HG03432 (cell line): ENCODE data around the gene PLA1A.
"Not testable (repeated sequence)": the region's sequence is repeated elsewhere in the genome, so short reads cannot be mapped to it uniquely, and the experiment has no call there.

Experiments
- ATAC-seq: cut with Tn5 transposase; IDR thresholded peaks from one replicate; pipeline ENCODE4 v1.9.1; 2021; ENCODE audit warnings: mild to moderate bottlenecking, moderate library complexity; ENCODE audit not compliant: unreplicated experiment

Gene PLA1A

DNA sequence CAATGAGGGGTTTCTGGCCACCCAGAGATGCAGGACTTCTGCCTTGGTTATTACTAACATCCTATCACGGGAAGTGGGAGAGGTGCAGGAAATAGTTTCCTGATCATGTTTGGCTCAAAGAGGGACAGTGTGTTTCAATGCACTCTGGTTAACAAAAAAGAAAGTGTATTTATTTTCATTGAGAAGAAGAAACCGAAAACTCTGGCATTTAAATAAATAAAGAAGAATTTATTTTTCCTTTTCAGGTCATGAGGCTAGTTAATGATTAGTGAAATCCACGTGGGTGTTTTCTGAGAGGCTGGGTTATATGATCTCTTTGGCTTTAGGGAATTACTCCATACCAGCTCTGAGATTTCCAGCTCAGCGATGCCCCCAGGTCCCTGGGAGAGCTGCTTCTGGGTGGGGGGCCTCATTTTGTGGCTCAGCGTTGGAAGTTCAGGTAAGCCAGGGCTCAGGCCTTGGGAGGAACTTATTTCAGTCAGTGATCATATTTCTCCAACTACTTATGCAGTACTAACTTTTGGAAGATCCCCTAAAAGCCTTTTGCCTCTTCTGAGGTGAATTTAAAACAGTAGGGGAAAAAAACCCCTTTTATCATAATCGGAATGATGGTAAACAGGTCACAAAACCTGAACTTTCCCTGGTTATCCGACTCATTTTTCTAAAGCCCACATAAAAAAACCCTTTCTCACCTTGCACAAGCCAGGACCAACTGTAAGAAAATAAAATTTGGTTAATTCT is at the start of gene PLA1A:
TSS of gene PLA1A (plus strand) at position 338 of the 741 bp plus-strand sequence. CDS start at position 367, 29 bp downstream.
- no peak for ATAC-seq

DNA sequence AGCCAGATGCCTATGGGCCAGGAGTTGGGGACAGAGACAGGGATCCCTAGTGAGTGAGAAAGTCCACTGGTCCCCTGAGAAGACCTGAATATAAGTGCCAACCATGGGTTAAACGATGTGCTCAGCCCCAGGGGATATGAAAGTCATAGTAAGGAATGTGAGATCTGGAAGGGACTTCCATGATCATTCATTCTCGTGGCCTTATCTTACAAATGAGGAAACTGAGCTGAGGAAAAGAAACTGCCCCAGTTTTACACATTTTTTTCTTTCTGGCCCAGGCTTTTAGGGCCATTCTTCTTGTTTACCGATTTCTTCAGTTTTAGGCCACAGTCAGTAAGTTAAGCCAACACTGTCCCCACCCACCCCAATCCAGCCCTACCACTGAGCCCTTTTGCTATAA is 49.3 kb upstream of the PLA1A start:
- no peak for ATAC-seq

DNA sequence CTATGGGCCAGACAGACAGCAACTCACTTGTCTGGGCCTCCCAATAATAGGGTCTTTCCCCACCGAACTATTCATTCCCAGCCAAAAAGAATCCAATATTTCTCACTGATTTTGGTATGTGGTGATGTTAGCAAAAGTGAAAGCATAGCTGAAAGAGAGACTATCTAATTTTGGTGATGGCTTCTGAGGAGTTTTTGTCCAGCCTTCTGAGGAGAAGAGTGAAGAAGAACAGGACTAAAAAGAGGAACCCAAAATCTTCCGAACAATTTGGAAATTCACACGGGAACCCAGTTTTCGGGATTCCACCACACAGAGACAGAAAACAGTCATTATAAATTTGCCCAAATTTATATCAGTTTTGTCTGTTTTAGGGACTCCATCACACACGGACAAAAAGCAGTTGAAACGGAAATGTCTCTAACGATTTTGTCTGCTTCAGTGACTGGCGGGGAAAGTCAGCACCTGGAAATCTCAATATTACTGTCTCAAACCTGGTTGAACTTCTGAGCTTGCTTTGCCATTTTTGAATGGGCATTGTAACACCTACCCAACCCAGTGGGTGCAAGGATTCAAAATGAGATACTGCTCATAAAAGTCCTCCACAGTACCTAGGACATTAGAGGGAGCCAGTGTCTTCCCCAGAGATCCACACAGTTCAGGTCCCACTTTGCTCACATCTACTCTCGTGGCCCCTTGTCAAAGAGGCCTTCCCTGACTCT is 47.3 kb upstream of the PLA1A start:
- ATAC-seq, result peak; percentile 40

DNA sequence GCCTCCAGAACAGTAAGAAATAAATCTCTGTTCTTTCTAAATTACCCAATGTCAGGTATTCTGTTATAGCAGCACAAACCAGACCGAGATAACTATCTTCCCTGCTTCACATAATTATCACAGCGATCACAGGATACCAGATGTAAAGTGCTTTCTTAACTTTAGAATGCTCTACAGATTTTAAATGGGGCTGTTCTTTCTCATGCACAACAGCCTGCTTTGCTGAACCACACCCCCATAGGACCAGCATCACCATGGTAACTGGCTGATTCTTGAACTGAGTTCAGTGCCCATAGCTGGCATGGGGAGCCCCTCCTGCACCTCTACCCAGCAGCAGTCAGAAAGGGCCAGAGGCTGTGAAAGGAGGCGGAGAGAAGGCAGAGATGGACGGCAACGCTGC is 46.1 kb upstream of the PLA1A start:
- no peak for ATAC-seq

- not testable (repeated sequence) for ATAC-seq
Measured at GRCh38 chr3:119552928-119553327, 44.8 kb upstream of the PLA1A start.

DNA sequence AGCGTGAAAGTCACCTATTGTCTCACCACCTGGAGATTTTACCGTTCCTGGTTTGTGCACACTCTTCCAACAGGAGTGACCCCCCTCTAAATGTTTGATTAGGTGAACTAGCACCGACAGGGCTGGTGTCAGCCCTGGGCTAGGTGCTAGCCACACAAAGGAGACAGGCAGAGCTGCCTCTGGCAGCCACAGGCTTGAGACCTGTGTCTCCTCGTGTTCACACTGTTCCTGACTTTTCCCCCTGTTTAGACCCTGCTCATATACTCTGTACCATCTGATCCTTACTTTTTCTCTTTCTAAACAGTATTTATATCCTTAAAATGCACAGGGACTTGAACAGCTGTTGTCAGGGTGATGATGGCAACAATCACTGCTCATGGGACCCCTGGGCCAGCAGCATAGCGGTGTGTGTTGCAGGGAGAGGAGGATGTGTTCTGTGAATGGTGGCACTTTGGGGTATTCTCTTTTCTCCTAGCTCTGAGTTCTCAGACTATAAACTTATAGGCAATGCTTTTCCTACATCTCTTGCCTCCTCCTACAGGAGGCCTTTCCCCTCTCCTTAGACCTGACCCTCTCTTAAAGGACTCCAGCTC is 43.8 kb upstream of the PLA1A start:
- ATAC-seq, result no peak

- ATAC-seq, result no peak
Measured at GRCh38 chr3:119555309-119555735, 42.4 kb upstream of the PLA1A start.

DNA sequence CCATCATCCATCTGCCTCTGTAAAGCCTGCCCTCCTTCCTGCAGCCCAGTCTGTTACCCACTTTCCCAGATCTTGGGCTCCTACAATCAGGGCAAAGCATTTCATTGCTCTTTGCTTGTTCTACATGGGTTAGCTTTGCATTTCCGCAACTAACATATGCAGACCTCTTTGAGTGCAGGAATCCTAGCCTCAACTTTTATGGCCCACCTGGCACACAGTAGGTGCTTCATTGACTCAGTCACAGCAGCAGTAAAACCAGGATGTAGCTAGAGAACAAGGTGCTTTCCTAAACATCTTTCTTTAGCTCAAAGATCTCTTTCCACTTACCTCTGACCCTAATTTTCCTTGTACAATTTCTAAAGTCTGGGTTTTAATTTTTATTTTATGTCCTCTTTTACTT is 41.8 kb upstream of the PLA1A start:
- no peak for ATAC-seq

- no peak for ATAC-seq
Measured at GRCh38 chr3:119557192-119557876, 40.4 kb upstream of the PLA1A start.

DNA sequence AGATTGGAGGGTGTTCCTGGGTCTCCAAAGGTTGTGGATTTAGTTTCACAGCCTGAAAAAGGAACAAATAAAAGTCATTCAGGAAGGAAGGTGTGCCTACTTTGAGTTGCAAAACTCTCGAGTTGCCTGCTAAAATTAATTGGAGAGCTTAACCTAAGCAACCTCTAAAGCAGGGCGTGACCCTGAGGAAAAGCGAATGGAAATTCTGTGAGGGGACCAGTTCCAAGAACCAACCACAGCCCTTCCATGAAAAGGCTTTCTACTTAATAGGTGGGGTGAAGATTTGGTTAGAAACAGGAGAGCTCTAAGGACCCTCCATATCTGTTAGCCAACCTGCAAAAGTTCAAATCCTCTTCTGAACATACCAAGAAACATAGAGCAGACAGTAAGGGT is 39.8 kb upstream of the PLA1A start:
- ATAC-seq, result no peak

- ATAC-seq, result no peak
Measured at GRCh38 chr3:119558626-119559317, 38.9 kb upstream of the PLA1A start.

DNA sequence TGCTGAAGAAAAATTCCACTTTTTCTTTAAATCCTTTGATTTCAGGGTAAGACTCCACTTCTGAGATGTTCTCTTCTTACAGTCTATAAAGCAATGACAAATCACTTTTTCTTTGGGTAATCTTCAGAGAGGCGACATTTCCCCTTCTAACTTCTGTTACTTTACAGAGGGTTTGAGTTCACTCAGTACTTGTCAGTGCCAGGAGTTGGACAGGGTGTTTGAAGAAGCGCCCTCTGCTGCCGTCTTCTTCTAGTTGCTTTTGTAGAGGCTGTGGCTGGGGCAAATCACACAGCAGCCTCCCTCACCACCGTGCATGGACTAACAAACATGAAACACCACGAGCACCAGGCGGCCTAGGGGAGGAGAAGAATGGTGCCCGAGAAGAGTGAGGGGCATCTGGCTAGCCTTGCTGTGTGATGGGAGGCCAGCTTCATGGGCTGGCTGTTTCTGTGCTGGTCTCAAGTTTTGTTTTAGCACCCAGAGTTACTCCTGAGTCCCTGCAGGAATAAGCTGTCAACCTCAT is 38.2 kb upstream of the PLA1A start, which contains the start of gene CD80:
TSS of gene CD80 (minus strand) at position 174 of the 523 bp plus-strand sequence. CDS start 1,886 bp downstream, outside the sequence.
- ATAC-seq, result peak; percentile 59

- ATAC-seq, result no peak
Measured at GRCh38 chr3:119560160-119560559, 37.5 kb upstream of the PLA1A start.

- ATAC-seq, result peak; percentile 79
Measured at GRCh38 chr3:119562307-119562961, 35.3 kb upstream of the PLA1A start.

DNA sequence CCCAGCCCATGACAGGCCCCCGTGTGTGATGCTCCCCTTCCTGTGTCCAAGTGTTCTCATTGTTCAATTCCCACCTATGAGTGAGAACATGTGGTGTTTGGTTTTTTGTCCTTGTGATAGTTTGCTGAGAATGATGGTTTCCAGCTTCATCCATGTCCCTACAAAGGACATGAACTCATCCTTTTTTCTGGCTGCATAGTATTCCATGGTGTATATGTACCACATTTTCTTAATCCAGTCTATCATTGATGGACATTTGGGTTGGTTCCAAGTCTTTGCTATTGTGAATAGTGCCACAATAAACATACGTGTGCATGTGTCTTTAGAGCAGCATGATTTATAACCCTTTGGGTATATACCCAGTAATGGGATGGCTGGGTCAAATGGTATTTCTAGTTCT is 34.4 kb upstream of the PLA1A start:
- ATAC-seq, result not testable (repeated sequence)

- no peak for ATAC-seq
Measured at GRCh38 chr3:119569156-119569555, 28.5 kb upstream of the PLA1A start.

DNA sequence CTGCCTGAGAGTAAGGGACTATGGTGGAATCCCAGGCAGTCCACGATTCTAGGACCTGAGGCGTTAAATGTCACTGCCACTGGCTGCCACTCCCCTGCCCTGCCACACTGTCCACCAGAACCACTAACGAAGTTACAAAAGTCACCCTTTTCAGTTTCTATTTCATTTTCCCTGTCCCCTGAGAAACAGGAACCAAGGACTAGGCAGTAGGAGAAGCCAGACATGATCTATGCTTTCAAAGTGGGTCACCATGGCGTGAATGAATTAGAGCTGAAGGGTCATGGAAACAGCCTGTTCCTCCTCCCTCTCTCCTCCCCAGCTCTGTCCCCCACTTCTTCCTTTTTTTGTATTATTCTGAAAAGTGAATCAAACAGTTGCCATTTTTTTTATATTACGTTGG is 27.5 kb upstream of the PLA1A start:
- ATAC-seq, result peak; percentile 73

GRCh38 chr3:119571230-119571629 is 26.5 kb upstream of the PLA1A start:
- ATAC-seq, result no peak

DNA sequence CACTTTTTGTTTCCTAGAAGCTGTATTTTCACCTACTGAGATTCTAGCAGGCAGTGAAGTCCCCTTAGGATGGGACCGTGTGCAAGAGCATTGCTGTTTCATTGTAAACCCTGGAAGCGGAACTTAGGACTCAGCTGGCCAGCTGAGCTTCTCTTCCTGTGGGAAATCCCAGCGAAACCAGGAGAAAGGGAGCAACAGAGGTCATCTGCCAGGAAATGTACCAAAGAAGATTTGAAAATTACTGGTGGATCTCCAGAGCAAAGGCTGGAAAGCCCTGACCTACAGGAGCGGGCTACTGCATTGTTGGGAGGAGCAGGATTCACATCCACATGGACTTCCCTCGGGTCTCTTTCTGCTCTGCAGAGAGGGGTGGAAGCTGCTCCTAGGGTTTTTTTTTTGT is 26.0 kb upstream of the PLA1A start:
- no peak for ATAC-seq

DNA sequence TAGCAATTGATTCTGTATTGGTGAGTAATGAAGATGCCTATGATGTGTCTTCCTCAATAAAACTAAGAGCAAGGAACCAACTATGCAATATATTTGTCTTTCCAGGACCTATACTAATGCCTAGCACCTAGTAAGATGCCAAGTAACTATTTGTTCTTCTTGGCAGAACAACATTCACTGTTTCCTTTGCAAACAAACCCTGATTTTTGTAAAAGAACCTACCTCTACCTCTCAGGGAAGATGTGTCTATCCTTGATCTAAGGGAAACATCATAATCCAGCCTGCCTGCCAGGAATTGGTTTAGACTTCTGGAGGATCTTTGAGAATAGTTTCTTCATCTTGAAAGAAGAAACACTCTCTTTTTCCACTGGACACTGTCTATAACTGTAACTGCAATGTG is 22.2 kb upstream of the PLA1A start:
- ATAC-seq, result no peak
